Measurements from ENCODE around the gene ANKRD13A.
"Not testable (repeated sequence)": the region's sequence is repeated elsewhere in the genome, so short reads cannot be mapped to it uniquely, and the experiment has no call there.

The ANKRD13A gene

GRCh38 chr12:110050927-110051326, 51.7 kb downstream of the ANKRD13A start:
- DNase-seq = no peak

- DNase-seq = not testable (repeated sequence)
Measured at GRCh38 chr12:110055375-110056352, 56.4 kb downstream of the ANKRD13A start.

GRCh38 chr12:110056643-110057042, 57.4 kb downstream of the ANKRD13A start:
- DNase-seq = not testable (repeated sequence)

GRCh38 chr12:110058875-110059615, 59.8 kb downstream of the ANKRD13A start:
- DNase-seq = no peak

- no peak for DNase-seq
Measured at GRCh38 chr12:110059651-110060000, 60.4 kb downstream of the ANKRD13A start.

- DNase-seq = no peak
Measured at GRCh38 chr12:110062241-110062640, 63.0 kb downstream of the ANKRD13A start.

- no peak for DNase-seq
Measured at GRCh38 chr12:110065540-110065939, 66.3 kb downstream of the ANKRD13A start.

- DNase-seq = no peak
Measured at GRCh38 chr12:110067531-110067930, 68.3 kb downstream of the ANKRD13A start.

- not testable (repeated sequence) for DNase-seq
Measured at GRCh38 chr12:110068115-110068514, 68.9 kb downstream of the ANKRD13A start.

GRCh38 chr12:110068654-110069053, 69.4 kb downstream of the ANKRD13A start:
- no peak for DNase-seq

GRCh38 chr12:110071504-110071903, 72.3 kb downstream of the ANKRD13A start:
- no peak for DNase-seq

- DNase-seq = no peak
Measured at GRCh38 chr12:110071967-110072366, 72.7 kb downstream of the ANKRD13A start.

- DNase-seq = not testable (repeated sequence)
Measured at GRCh38 chr12:110072636-110073035, 73.4 kb downstream of the ANKRD13A start.

- DNase-seq = peak; percentile 23
Measured at GRCh38 chr12:110073049-110073831, 74.0 kb downstream of the ANKRD13A start.

GRCh38 chr12:110074089-110074488, 74.9 kb downstream of the ANKRD13A start:
- DNase-seq = no peak

GRCh38 chr12:110075880-110076279, 76.7 kb downstream of the ANKRD13A start:
- DNase-seq = no peak

- DNase-seq = no peak
Measured at GRCh38 chr12:110077800-110078199, 78.6 kb downstream of the ANKRD13A start.

GRCh38 chr12:110079477-110080400, 80.5 kb downstream of the ANKRD13A start:
- peak; percentile 91 for DNase-seq

- no peak for DNase-seq
Measured at GRCh38 chr12:110080410-110080809, 81.2 kb downstream of the ANKRD13A start.

- no peak for DNase-seq
Measured at GRCh38 chr12:110084314-110085015, 85.2 kb downstream of the ANKRD13A start.

GRCh38 chr12:110088216-110088615, 89.0 kb downstream of the ANKRD13A start:
- DNase-seq = not testable (repeated sequence)

Measured in CD4-positive, alpha-beta T cell treated with Interleukin-17A for 1 hour (primary cell).